Heart left ventricle (tissue), 13 donors: ENCODE results near the gene PDE6B.

Experiments
- CTCF ChIP-seq, 12 donors: fragments of 200-600 bp; sonication (generic) in 4 of 12; IDR thresholded peaks; one replicate each; pipeline versions ENCODE4 v1.5.0 to v1.8.0; 2018 to 2022; ENCODE audit warnings: antibody characterized with exemption in 12 of 12, mild to moderate bottlenecking in 5 of 12
- POLR2A ChIP-seq, 2 donors: fragments of 450-650 bp; IDR thresholded peaks; one replicate each; pipeline ENCODE4 v1.6.1; 2017; ENCODE audit warnings: antibody characterized with exemption in 2 of 2, mild to moderate bottlenecking in 2 of 2, moderate library complexity in 2 of 2
- donor health status: ischemic (EF 13 %, LVEDD 7.1; RV severe dilation, severe dysfunction).
- donor health status: DM: no; HTN: yes; CAD: no.
- donor health status: DM: no; HTN: no; CAD: no.
- donor health status: ischemic (EF 25% LVEDD 6.9; RV normal size, moderate dysfunction).
- donor health status: ischemic (EF 25% LVEDD 5.7; RV mildly dilated, moderate dysfunction).
- donor health status: ischemic (EF 35%, LVEDD 5.7; RV mildly dilated, moderate dysfunction).
- donor health status: nonischemic (EF 11% LVEDD 7.7; RV severe dilation, severe dysfunction).
- donor health status: DM: yes; HTN: yes; CAD: no.
- donor health status: PGD.
- donor health status: ischemic (EF 29% LVEDD 5.4; RV normal size, mild dysfunction).
- donor health status: nonischemic (EF 23%, LVEDD 6.1; RV moderate dilation, normal function).

GRCh38 chr4:608236-608635, 17.1 kb upstream of the PDE6B start:
- TF ChIP-seq CTCF (IDR thresholded peaks at IDR 0.05) (no peak), POLR2A (IDR thresholded peaks at IDR 0.05) (no peak)
